Testis (tissue), 2 donors: ENCODE results near the gene FTMT.

Experiments
- CTCF ChIP-seq, 3 experiments: fragments of 450-650 bp in 2 of 3; fragments of 200-600 bp in 1 of 3; sonication (generic) in 1 of 3; IDR thresholded peaks; one replicate each; pipeline ENCODE4 v1.5.1; 2016 to 2019; ENCODE audit warnings: antibody characterized with exemption in 3 of 3, mild to moderate bottlenecking in 2 of 3, moderate library complexity in 1 of 3
- POLR2A ChIP-seq: fragments of 450-650 bp; IDR thresholded peaks from one replicate; pipeline ENCODE4 v1.6.1; 2017; ENCODE audit warnings: antibody characterized with exemption, mild to moderate bottlenecking, moderate library complexity

- TF ChIP-seq CTCF (IDR thresholded peaks at IDR 0.05): no peak
- TF ChIP-seq POLR2A: no peak
Observed at GRCh38 chr5:121833617-121834016, 18.1 kb upstream of the FTMT start.
